CD4-positive, alpha-beta T cell treated with Interleukin-17A for 4 hours (primary cell): ENCODE measurements around the gene ZNF467.

ENCODE experiments used
- DNase-seq: peaks from one replicate; pipeline ENCODE4 v3.0.0-alpha.2; 2020; ENCODE audit warnings: mixed read lengths

ZNF467 gene

DNA sequence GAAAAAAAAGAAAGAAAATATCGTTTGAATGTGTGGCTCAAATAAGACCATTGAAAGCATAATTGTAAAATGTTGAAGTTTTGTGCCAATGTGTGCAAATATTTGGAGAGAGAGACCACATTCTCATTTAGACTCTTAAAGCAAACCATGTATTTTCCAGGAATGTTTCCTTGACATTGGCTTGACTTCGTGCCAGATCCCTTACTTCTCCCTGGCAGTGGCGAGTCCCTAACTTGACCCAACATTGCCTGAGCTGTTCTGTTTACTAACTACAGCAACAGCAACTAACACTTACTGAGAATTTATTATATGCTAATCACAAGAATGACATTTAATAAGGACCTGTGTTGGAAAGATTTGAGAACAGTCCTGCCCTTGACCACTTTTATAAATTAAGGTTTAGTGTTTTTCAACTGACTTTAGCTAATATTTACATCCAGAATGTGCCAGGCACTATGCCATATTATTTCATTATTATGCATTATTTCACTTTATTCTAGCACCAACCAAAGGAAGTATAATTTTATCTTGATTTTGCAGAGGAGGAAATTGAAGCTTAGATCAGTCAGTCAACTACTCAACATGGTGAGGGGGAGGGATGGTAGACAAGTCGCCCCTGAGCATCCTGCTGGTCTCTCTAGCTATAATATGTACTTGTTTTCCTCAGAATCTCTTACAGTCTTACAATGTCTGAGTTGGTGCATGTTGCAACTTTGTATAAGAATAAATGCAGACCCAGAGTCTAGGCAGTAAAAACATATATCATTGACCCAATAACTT, 29.7 kb downstream of the ZNF467 start:
- DNase-seq, result no peak

DNA sequence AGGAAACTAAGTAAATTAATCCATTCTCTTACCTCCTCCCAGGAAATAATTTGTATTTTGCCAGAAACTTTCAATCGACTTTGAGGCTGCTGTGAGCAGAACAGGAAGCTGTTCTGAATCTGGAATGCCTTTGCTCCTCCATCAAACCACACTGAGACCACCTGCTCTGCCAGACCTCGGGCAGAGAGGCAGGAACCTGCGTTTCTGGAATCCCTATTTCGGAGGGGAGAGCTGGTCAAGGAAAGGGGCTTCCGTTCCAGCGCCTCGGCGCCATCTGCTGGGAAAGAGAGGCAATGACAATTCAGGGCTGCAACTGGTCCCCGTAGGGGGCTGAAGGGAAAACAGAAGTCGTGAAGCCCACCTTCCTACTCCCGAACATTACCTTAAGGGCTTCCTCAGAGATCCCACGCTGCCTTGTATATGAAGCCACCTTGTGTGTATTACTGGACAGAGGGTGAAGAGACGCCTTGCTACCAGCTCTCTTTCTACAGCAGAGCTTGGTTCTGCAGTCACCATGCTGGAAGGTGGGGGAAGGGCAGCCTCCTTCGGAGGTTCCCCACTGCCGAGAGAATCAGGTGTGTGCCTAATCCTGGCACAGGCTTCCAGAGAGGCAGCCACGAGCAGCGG, 31.2 kb downstream of the ZNF467 start:
- peak; percentile 70 for DNase-seq

DNA sequence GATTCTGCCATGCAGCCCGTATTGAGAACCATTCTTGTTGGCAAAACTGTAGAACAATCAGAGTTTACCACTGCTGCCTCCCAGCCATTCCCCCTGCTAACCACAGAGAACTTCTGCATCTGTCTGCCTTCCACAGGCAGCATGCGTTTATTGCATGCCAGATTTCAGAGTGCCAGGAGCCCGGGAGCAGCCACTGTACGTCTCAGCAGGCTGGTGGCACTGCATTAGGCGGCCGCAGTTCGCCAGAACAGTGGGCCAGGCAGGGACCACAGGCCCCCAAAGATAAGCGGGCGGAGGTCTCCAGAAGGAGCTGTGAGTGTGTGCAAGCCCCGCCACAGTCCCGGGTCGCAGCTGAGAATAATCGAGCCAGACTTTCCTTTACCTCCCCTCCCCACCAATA, 31.8 kb downstream of the ZNF467 start:
- peak; percentile 9 for DNase-seq

- DNase-seq, result no peak
Measured at GRCh38 chr7:149736478-149737360, 36.7 kb downstream of the ZNF467 start.

DNA sequence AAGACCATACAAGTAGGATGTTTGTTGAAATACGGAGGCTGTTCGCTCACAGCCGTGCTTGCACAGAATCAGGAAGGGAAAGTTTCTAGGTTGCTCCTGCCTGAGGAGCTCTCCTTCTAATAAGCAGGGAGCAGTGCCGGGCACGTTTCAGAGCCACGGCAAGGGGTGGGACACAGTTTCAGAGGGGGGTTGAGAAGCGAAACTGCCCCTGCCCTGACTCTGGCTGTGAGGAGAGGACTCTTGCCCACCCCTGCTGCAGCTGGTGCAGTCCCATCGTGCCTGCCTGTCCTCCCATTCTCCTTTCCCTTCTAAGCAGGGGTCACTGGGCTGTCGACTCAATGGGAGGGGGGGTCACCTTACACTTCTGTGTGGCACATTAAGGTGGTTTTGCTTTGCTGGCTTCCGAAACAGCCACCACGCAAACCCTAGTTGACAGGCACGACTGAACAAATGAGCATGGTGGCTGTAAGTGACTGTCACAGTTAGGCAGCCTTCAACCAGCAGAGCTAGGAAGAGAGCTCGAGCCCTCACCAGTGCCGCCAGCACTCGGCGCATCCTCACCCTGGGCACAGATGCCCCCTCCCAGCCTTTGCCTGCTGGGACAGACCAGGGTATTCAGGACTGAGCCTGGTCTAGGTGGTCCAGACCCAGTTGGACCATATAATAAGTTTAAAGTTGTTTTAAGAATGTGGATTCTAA, 37.5 kb downstream of the ZNF467 start:
- DNase-seq, result no peak

- no peak for DNase-seq
Measured at GRCh38 chr7:149735181-149735602, 38.2 kb downstream of the ZNF467 start.

DNA sequence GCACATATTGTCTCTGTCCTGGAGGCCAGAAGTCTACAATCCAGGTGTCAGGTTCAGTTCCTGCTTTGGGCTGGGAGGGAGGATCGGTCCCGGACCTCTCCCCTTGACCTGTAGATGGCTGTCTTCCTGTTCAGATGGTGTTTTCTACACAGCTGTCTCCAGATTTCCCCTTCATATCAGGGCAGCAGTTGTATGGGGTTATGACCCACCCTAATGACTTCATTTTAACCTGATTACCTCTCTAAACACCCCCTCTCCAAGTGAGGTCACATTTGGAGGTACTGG, 38.7 kb downstream of the ZNF467 start:
- no peak for DNase-seq

- no peak for DNase-seq
Measured at GRCh38 chr7:149733924-149734790, 39.2 kb downstream of the ZNF467 start.

- no peak for DNase-seq
Measured at GRCh38 chr7:149733131-149733923, 40.1 kb downstream of the ZNF467 start.

DNA sequence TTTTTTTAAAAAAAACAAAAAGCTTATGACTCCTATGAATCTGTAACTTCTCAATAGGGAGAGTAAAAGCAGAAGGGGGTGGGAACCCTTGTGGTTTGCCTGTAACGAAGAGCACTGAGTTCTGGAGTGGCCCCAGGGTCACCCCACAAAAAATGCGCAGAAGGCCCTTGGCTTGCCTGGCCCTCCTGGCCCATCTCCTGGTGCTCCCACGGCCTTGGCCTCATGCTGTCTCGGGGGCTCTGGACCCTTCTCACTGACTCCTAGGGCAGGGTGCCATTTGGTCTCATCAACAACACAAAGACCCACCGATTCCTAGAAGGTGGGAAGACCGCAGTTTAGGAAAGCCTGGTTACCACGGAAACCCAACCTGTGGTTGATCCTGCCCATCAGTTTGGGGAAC, 40.8 kb downstream of the ZNF467 start:
- no peak for DNase-seq

GRCh38 chr7:149732111-149732561, 41.3 kb downstream of the ZNF467 start:
- no peak for DNase-seq

- DNase-seq, result no peak
Measured at GRCh38 chr7:149731207-149731955, 42.0 kb downstream of the ZNF467 start.

DNA sequence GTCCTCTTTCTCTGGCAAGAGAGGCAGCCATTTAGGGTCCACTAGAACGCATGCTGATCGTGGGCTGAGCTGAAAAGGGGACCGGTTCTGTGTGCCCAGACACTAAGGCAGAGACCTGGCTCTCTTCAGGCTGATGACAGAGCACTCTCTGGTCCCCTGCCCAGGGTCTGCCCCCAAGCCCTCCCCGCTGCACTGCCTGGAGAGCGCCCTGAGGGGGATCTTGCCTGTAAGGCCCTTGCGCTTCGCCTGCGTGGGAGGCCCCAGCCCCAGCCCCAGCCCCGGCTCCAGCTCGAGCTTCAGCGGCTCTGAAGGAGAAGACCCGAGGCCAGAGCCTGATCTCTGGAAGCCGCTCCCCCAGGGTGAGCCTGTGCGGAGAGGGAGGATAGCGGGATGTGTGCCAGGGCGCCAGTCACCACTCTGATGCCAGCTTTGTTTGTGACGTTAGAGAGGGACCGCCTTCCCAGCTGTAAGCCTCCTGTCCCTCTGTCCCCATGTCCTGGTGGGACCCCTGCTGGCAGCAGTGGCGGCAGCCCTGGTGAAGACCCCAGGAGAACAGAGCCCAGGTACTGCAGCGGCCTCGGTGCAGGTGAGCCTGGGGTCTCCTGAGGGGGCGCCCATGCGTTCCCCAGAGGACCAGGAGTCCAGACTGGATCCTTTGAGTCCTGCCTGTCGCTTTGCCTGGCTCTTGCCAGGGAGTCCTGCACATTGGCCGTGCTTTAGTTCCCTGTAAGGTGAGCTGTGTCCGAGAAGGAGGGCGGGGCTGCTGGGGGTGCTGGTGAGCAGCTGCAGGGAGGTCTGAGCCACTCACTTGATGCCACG, 43.2 kb downstream of the ZNF467 start:
- DNase-seq, result no peak

- DNase-seq, result no peak
Measured at GRCh38 chr7:149729586-149729982, 43.8 kb downstream of the ZNF467 start.

GRCh38 chr7:149728491-149729375, 44.7 kb downstream of the ZNF467 start:
- DNase-seq, result no peak

GRCh38 chr7:149727899-149728476, 45.4 kb downstream of the ZNF467 start:
- DNase-seq, result no peak

DNA sequence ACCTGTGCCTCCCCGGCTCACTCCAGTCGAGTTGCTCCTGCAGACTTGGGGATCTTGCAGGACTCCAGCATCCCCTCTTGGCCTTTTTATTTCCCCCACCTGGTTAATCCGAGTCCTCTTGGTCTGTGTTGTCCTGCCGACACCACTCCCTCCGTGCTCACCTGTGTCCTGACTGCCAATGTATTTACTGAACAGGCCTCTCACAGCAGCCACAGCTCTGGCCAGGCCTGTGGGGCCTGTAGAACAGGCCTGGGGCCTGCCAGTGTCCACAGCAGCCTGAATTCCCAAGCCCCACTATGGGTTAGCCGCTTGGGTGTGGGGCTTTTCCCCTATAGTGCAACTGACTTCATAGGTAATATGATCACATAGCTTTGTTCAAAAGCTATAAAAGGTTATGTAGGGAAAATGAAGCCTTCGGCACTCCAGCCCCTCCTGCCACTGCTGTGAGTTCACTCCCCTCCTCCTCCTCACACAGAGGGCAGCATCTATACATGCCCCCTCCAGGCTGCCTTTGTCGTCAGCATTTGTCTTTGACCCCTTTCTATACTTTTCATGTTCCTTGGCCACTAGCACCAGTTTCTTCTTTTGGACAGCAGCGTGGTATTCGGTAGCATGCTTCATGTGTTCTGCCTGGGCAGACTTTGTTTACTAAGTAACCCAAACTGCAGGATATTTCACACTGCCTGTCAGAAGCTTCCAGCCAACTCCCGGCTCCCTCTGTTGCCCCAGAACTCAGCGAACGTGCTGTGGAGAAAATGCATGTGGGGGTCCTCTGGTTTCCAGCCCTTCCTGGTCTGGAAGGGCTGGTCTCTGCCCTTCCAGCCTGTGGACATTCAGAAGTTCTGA, 46.1 kb downstream of the ZNF467 start:
- no peak for DNase-seq
